DND-41 (cell line): ENCODE data around the gene USF2.

Source experiments
- ATAC-seq: fragments of 200-7000 bp; cut with Tn5 transposase; 3 replicates; pipeline ENCODE4 v1.9.1; 2021; ENCODE audit warnings: low read depth; ENCODE audit not compliant: insufficient read depth
- DNase-seq: peaks from one replicate; pipeline ENCODE4 v3.0.0-alpha.2; 2020
- H2AFZ ChIP-seq: 2 replicates; pipeline ENCODE4 v1.6.0; 2012; ENCODE audit warnings: low read depth, low read length
- H3K27ac ChIP-seq: 2 replicates; pipeline ENCODE4 v1.5.1; 2012; ENCODE audit warnings: low read length, inconsistent platforms
- H3K27me3 ChIP-seq: fragments of 200-600 bp; sonication (generic); 2 replicates; pipeline ENCODE4 v1.6.0; 2012; ENCODE audit warnings: low read length, mild to moderate bottlenecking, inconsistent platforms; ENCODE audit not compliant: insufficient read depth, poor library complexity
- H3K36me3 ChIP-seq: 2 replicates; pipeline ENCODE4 v1.5.1; 2012; ENCODE audit warnings: low read length, inconsistent platforms; ENCODE audit not compliant: insufficient read depth
- H3K4me1 ChIP-seq: 2 replicates; pipeline ENCODE4 v1.5.1; 2012; ENCODE audit warnings: mild to moderate bottlenecking, low read length; ENCODE audit not compliant: insufficient read depth
- H3K4me2 ChIP-seq: 2 replicates; pipeline ENCODE4 v1.6.0; 2012; ENCODE audit warnings: mild to moderate bottlenecking, moderate library complexity, low read length, inconsistent platforms; ENCODE audit not compliant: insufficient read depth
- H3K4me3 ChIP-seq, 2 experiments: fragments of 200-600 bp in 1 of 2; shearing (Covaris generic) in 1 of 2; 2 replicates each; pipeline ENCODE4 v1.5.1; 2012 to 2016; ENCODE audit warnings: inconsistent platforms in 2 of 2, low read length in 2 of 2, mild to moderate bottlenecking in 2 of 2, low read depth in 1 of 2, moderate library complexity in 1 of 2
- H3K79me2 ChIP-seq: 2 replicates; pipeline ENCODE4 v1.6.0; 2012; ENCODE audit warnings: low read length, inconsistent platforms; ENCODE audit not compliant: insufficient read depth
- H3K9ac ChIP-seq: 2 replicates; pipeline ENCODE4 v1.6.0; 2012; ENCODE audit warnings: low read depth, mild to moderate bottlenecking, inconsistent platforms, low read length, moderate library complexity
- H3K9me3 ChIP-seq: 2 replicates; pipeline ENCODE4 v1.5.1; 2012; ENCODE audit warnings: low read length, moderate library complexity, mild to moderate bottlenecking, inconsistent platforms; ENCODE audit not compliant: insufficient read depth, severe bottlenecking
- H4K20me1 ChIP-seq: 2 replicates; pipeline ENCODE4 v1.6.0; 2012; ENCODE audit warnings: low read length; ENCODE audit not compliant: insufficient read depth
- CTCF ChIP-seq: IDR thresholded peaks from 2 replicates; pipeline ENCODE4 v1.5.1; 2012; ENCODE audit warnings: borderline replicate concordance, low read length, moderate library complexity, mild to moderate bottlenecking; ENCODE audit not compliant: poor library complexity, severe bottlenecking; ENCODE audit errors: extremely low read depth
- EZH2 ChIP-seq: IDR thresholded peaks from 3 replicates; pipeline ENCODE4 v1.6.1; 2012; ENCODE audit warnings: borderline replicate concordance, low read depth, mild to moderate bottlenecking, moderate library complexity, low read length, inconsistent platforms; ENCODE audit not compliant: severe bottlenecking

The USF2 gene

GRCh38 chr19:35241417-35241816 lies 27.3 kb upstream of the USF2 start:
- DNase-seq (no peak), ATAC-seq (no peak)
- H3K79me2 ChIP-seq = no peaks in the 10 kb centered on the region
- no peak overlapping the region for H3K4me3 ChIP-seq
- H3K4me2 ChIP-seq = no peak overlapping the region
- H3K9me3 ChIP-seq = no peaks in the 10 kb centered on the region
- no peak overlapping the region for H3K27ac ChIP-seq
- H3K9ac ChIP-seq = no peak overlapping the region
- H3K4me1 ChIP-seq = no peaks in the 10 kb centered on the region
- H3K27me3 ChIP-seq = peaks cover 2% of the 10 kb centered on the region
- H2AFZ ChIP-seq = no peak overlapping the region
- TF ChIP-seq CTCF (no peak), EZH2 (no peak)
- no peaks in the 10 kb centered on the region for H4K20me1 ChIP-seq
- no peaks in the 10 kb centered on the region for H3K36me3 ChIP-seq

- Histone ChIP-seq H3K4me1 (no peaks in the 10 kb centered on the region), H3K9ac (no peak overlapping the region), H3K36me3 (no peaks in the 10 kb centered on the region), H2AFZ (no peak overlapping the region), H4K20me1 (no peaks in the 10 kb centered on the region), H3K27ac (no peak overlapping the region), H3K79me2 (no peaks in the 10 kb centered on the region), H3K9me3 (no peaks in the 10 kb centered on the region), H3K4me3 (no peak overlapping the region), H3K27me3 (peaks cover 2% of the 10 kb centered on the region), H3K4me2 (no peak overlapping the region)
- no peak for DNase-seq
- no peak for ATAC-seq
- no peak for TF ChIP-seq EZH2
- no peak for TF ChIP-seq CTCF
Measured at GRCh38 chr19:35246466-35247092, 22.2 kb upstream of the USF2 start.

DNA sequence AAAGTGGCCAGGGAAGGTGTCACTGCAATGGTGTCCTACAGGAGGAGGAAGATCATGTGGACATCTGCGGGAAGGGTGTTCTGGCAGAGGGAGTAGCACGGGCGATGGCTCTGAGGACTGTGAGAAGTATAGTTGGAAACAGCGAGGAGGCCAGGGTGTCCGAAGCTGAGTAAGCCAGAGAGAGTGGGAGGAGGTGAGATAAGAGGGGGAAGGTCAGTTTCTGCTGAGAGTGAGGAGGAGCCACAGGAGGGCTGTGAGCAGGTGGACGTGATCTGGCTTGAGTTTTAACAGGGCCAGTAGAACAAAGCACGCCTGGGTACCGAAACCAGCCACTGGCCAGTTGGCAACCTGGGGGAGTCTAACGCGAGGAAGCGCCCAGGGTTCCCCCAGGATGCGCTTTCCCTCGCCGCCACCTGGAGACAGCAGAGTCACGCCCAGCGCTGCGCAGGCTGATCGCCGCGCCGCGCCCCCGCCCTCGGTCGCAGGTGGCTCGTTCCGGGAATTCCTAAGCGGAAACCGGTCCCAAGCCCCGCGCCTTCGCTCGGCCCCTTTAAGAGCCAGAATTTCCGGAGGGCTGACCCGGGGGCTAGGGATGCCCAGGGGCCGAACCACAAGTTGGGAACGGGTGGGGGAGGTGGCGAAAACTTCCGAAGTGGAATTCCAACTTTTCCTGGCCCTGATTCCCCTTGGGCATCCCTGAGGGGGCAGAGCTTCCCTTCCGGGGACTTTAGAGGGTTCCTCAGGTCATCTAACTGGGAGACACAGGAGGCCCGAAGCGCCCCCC lies 21.0 kb upstream of the USF2 start:
- no peak overlapping the region for H3K4me3 ChIP-seq
- no peaks in the 10 kb centered on the region for H3K79me2 ChIP-seq
- no peak overlapping the region for H3K4me2 ChIP-seq
- no peak overlapping the region for H2AFZ ChIP-seq
- no peak overlapping the region for H3K9ac ChIP-seq
- H3K4me1 ChIP-seq = no peaks in the 10 kb centered on the region
- H4K20me1 ChIP-seq = no peaks in the 10 kb centered on the region
- TF ChIP-seq EZH2 (no peak), CTCF (no peak)
- H3K9me3 ChIP-seq = no peaks in the 10 kb centered on the region
- peaks cover 2% of the 10 kb centered on the region for H3K27me3 ChIP-seq
- no peak for ATAC-seq
- DNase-seq = no peak
- H3K27ac ChIP-seq = no peak overlapping the region
- H3K36me3 ChIP-seq = no peaks in the 10 kb centered on the region
